ENCODE results near the gene SLC7A10.

DNA sequence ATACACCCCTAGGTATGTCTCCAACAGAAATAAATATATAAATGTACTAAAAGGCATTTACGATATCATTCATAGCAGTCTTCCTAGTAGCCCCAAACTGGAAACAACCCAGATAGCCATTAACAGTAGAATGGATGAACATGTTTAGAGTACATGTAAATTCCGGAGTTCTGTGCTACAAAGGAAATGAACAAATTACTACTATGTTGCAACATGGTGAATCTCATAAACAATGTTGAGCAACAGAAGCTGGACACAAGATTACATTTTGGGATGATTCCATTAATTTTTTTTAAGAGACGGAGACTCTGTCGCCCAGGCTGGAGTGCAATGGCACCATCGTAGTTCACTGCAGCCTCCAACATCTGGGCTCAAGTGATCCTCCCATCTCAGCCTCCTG lies 5.9 kb upstream of the SLC7A10 start:
- TF ChIP-seq POLR2A (IDR thresholded peaks at IDR 0.05), result no peak
- TF ChIP-seq, protein P1, sequence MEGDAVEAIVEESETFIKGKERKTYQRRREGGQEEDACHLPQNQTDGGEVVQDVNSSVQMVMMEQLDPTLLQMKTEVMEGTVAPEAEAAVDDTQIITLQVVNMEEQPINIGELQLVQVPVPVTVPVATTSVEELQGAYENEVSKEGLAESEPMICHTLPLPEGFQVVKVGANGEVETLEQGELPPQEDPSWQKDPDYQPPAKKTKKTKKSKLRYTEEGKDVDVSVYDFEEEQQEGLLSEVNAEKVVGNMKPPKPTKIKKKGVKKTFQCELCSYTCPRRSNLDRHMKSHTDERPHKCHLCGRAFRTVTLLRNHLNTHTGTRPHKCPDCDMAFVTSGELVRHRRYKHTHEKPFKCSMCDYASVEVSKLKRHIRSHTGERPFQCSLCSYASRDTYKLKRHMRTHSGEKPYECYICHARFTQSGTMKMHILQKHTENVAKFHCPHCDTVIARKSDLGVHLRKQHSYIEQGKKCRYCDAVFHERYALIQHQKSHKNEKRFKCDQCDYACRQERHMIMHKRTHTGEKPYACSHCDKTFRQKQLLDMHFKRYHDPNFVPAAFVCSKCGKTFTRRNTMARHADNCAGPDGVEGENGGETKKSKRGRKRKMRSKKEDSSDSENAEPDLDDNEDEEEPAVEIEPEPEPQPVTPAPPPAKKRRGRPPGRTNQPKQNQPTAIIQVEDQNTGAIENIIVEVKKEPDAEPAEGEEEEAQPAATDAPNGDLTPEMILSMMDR (IDR thresholded peaks at IDR 0.05 in 4 of 5, conservative IDR thresholded peaks at IDR 0.05 in 1 of 5), result no peak
